IMR-90 (cell line): Measurements from ENCODE around the gene ITGB2. TPM values are rescaled to one million over a fixed set of nuclear protein-coding genes. Genes with fewer than 3 reads are reported as not detected.
A peak's percentile ranks its signal among the peaks of the same experiment; 100 is the strongest.

Experiments used
- ATAC-seq: fragments of 200-7000 bp; cut with Tn5 transposase; 2 replicates; pipeline ENCODE4 v1.9.1; 2020; ENCODE audit warnings: low read depth, mild to moderate bottlenecking, moderate library complexity
- BruUV-seq: library from RNA; stranded (reverse); fragments of 400-500 nt; replicated peaks from 2 replicates; lab custom pipeline; 2021; lab: Mats Ljungman, UMichigan
- CTCF ChIA-PET: fragments of 300-600 bp; formaldehyde crosslinking; extraction: SDS; loops from one replicate; lab custom pipeline; 2021; ENCODE audit warnings: antibody characterized with exemption; lab: Yijun Ruan, JAX
- POLR2A ChIA-PET: fragments of 300-600 bp; sonication (Branson Sonifier 250); formaldehyde crosslinking; loops from one replicate; lab custom pipeline; 2022; ENCODE audit warnings: antibody characterized with exemption; ENCODE audit not compliant: unreplicated experiment; lab: Charles Lee
- DNase-seq: peaks from one replicate; pipeline ENCODE4 v3.0.0; 2013
- H2AFZ ChIP-seq: replicated peaks from 2 replicates; pipeline ENCODE3; 2013; ENCODE audit warnings: low read length, mild to moderate bottlenecking; ENCODE audit not compliant: poor library complexity
- H2AK5ac ChIP-seq: 2 replicates; pipeline ENCODE4 v1.6.1; 2013; ENCODE audit warnings: low read depth, low read length, inconsistent platforms
- H2AK9ac ChIP-seq: replicated peaks from 2 replicates; pipeline ENCODE3; 2013; ENCODE audit warnings: mild to moderate bottlenecking, low read depth, low read length, moderate library complexity; ENCODE audit not compliant: poor library complexity
- H2BK120ac ChIP-seq: 2 replicates; pipeline ENCODE4 v1.6.1; 2013; ENCODE audit warnings: low read depth, low read length, inconsistent platforms
- H2BK15ac ChIP-seq: 3 replicates; pipeline ENCODE4 v1.6.1; 2013; ENCODE audit warnings: low read depth, low read length, inconsistent platforms
- H2BK20ac ChIP-seq: 2 replicates; pipeline ENCODE4 v1.6.1; 2013; ENCODE audit warnings: low read depth, mild to moderate bottlenecking, inconsistent platforms, low read length, moderate library complexity
- H2BK5ac ChIP-seq: 2 replicates; pipeline ENCODE4 v1.6.1; 2013; ENCODE audit warnings: mild to moderate bottlenecking, low read depth, low read length, inconsistent platforms; ENCODE audit not compliant: poor library complexity, severe bottlenecking
- H3K14ac ChIP-seq: replicated peaks from 2 replicates; pipeline ENCODE4 v1.6.1; 2013; ENCODE audit warnings: low read depth, low read length, inconsistent platforms
- H3K18ac ChIP-seq: 2 replicates; pipeline ENCODE4 v1.6.1; 2013; ENCODE audit warnings: low read depth, low read length, control low read depth
- H3K23ac ChIP-seq: 2 replicates; pipeline ENCODE4 v1.6.1; 2013; ENCODE audit warnings: low read depth, low read length, inconsistent platforms
- H3K27ac ChIP-seq: 2 replicates; pipeline ENCODE4 v1.5.1; 2013; ENCODE audit warnings: mild to moderate bottlenecking, control low read depth, low read length; ENCODE audit not compliant: insufficient read depth
- H3K27me3 ChIP-seq: 2 replicates; pipeline ENCODE4 v1.6.1; 2013; ENCODE audit warnings: low read length; ENCODE audit not compliant: control insufficient read depth, insufficient read depth
- H3K36me3 ChIP-seq: 2 replicates; pipeline ENCODE4 v1.6.1; 2013; ENCODE audit warnings: low read length, mixed read lengths; ENCODE audit not compliant: control insufficient read depth, insufficient read depth
- H3K4ac ChIP-seq: 2 replicates; pipeline ENCODE4 v1.6.1; 2013; ENCODE audit warnings: low read depth, low read length, inconsistent platforms
- H3K4me1 ChIP-seq: 2 replicates; pipeline ENCODE4 v1.6.1; 2013; ENCODE audit warnings: low read length, mixed read lengths; ENCODE audit not compliant: control insufficient read depth, insufficient read depth
- H3K4me2 ChIP-seq: 2 replicates; pipeline ENCODE4 v1.6.1; 2013; ENCODE audit warnings: low read depth, mild to moderate bottlenecking, control low read depth, low read length, moderate library complexity
- H3K4me3 ChIP-seq: 2 replicates; pipeline ENCODE4 v1.5.1; 2013; ENCODE audit warnings: low read depth, mild to moderate bottlenecking, control low read depth, low read length, moderate library complexity; ENCODE audit not compliant: insufficient read depth
- H3K56ac ChIP-seq: 2 replicates; pipeline ENCODE4 v1.6.1; 2013; ENCODE audit warnings: low read length, inconsistent platforms; ENCODE audit not compliant: insufficient read depth; ENCODE audit errors: extremely low read depth
- H3K79me1 ChIP-seq, 2 experiments: 2 replicates each; pipeline ENCODE4 v1.6.1; 2013; ENCODE audit warnings: low read length in 2 of 2, inconsistent platforms in 1 of 2, low read depth in 1 of 2
- H3K9ac ChIP-seq: 2 replicates; pipeline ENCODE4 v1.6.1; 2013; ENCODE audit warnings: low read depth, low read length, control low read depth
- H3K9me1 ChIP-seq: 2 replicates; pipeline ENCODE4 v1.6.1; 2013; ENCODE audit warnings: low read length, inconsistent platforms; ENCODE audit not compliant: insufficient read depth
- H3K9me3 ChIP-seq: 2 replicates; pipeline ENCODE4 v1.6.1; 2013; ENCODE audit warnings: low read length; ENCODE audit not compliant: control insufficient read depth, insufficient read depth
- H4K20me1 ChIP-seq: 2 replicates; pipeline ENCODE4 v1.6.1; 2013; ENCODE audit warnings: low read length, inconsistent platforms; ENCODE audit not compliant: insufficient read depth
- H4K5ac ChIP-seq: 2 replicates; pipeline ENCODE4 v1.6.1; 2013; ENCODE audit warnings: mild to moderate bottlenecking, low read depth, low read length, control low read depth
- H4K8ac ChIP-seq, 2 experiments: 2 replicates each; pipeline ENCODE4 v1.6.1; 2013; ENCODE audit warnings: low read depth in 2 of 2, low read length in 2 of 2, control low read depth in 1 of 2, inconsistent platforms in 1 of 2
- H4K91ac ChIP-seq: 2 replicates; pipeline ENCODE4 v1.6.1; 2013; ENCODE audit warnings: low read depth, low read length, inconsistent platforms; ENCODE audit not compliant: insufficient read depth
- MAFK ChIP-seq: IDR thresholded peaks from 2 replicates; pipeline ENCODE4 v1.6.1; 2012; ENCODE audit warnings: low read depth, low read length, improper control_type of control experiment
- MAZ ChIP-seq: IDR thresholded peaks from 2 replicates; pipeline ENCODE4 v1.6.1; 2012; ENCODE audit warnings: low read depth, mild to moderate bottlenecking, low read length, improper control_type of control experiment, moderate library complexity, borderline replicate concordance
- MXI1 ChIP-seq: IDR thresholded peaks from 2 replicates; pipeline ENCODE4 v1.6.1; 2012; ENCODE audit warnings: low read depth, mild to moderate bottlenecking, low read length, moderate library complexity, borderline replicate concordance
- POLR2A ChIP-seq: IDR thresholded peaks from 2 replicates; pipeline ENCODE4 v1.6.1; 2012; ENCODE audit warnings: mild to moderate bottlenecking, low read depth, low read length
- SMC3 ChIP-seq: fragments of 150-350 bp; IDR thresholded peaks from 2 replicates; pipeline ENCODE4 v1.6.1; 2016; ENCODE audit warnings: low read depth, mild to moderate bottlenecking, antibody characterized with exemption, low read length, moderate library complexity
- USF2 ChIP-seq: fragments of 150-350 bp; IDR thresholded peaks from 2 replicates; pipeline ENCODE4 v1.6.1; 2017; ENCODE audit warnings: mild to moderate bottlenecking, antibody characterized with exemption, low read length, low read depth
- WGBS, 2 experiments: methylation state at CpG; one replicate each; pipeline versions ENCODE4 v1.1.5 to v1.1.7; 2013; ENCODE audit warnings: missing lambda C conversion rate in 2 of 2; ENCODE audit not compliant: insufficient read length in 1 of 2; ENCODE audit errors: extremely low coverage in 2 of 2; 5-methylcytosine and 5-hydroxymethylcytosine counted together
- dilution Hi-C: fragments of 300-500 bp; cut with HindIII; formaldehyde crosslinking; loops from one replicate; pipeline ENCODE4 v1.14.3; 2018; ENCODE audit warnings: low sequenced_read_pairs; ENCODE audit not compliant: unreplicated experiment
- in situ Hi-C: fragments of 300-500 bp; cut with MboI; formaldehyde crosslinking; loops from 3 replicates; pipeline ENCODE4 v1.14.3; 2019; ENCODE audit warnings: low sequenced_read_pairs, inconsistent platforms, mixed read lengths
- intact Hi-C: fragments of 100-400 bp; cut with micrococcal nuclease; formaldehyde crosslinking; loops from 2 replicates; pipeline ENCODE4 v1.10.0; 2022
- polyA plus RNA-seq, 3 experiments: library from polyadenylated mRNA; depleted of rRNA; stranded (reverse); fragments of >200 nt; gene quantifications; 2 replicates each; pipeline ENCODE4 v1.2.3, GENCODE V29; 2012; ENCODE audit warnings: low replicate concordance in 1 of 3
- total RNA-seq: library from RNA; depleted of rRNA; stranded (reverse); fragments of >200 nt; gene quantifications from 2 replicates; pipeline ENCODE4 v1.2.3, GENCODE V29; 2012
- TF ChIP-seq, protein P1 (sequence below): fragments of 150-350 bp; IDR thresholded peaks from 2 replicates; pipeline ENCODE4 v1.6.1; 2016; ENCODE audit warnings: low read depth, mild to moderate bottlenecking, low read length, moderate library complexity, borderline replicate concordance

ITGB2 gene
- total and polyA plus RNA-seq, 2 of the 4 experiments (the other 2 are of a cell fraction), result 0.14 TPM; not detected in 1

DNA sequence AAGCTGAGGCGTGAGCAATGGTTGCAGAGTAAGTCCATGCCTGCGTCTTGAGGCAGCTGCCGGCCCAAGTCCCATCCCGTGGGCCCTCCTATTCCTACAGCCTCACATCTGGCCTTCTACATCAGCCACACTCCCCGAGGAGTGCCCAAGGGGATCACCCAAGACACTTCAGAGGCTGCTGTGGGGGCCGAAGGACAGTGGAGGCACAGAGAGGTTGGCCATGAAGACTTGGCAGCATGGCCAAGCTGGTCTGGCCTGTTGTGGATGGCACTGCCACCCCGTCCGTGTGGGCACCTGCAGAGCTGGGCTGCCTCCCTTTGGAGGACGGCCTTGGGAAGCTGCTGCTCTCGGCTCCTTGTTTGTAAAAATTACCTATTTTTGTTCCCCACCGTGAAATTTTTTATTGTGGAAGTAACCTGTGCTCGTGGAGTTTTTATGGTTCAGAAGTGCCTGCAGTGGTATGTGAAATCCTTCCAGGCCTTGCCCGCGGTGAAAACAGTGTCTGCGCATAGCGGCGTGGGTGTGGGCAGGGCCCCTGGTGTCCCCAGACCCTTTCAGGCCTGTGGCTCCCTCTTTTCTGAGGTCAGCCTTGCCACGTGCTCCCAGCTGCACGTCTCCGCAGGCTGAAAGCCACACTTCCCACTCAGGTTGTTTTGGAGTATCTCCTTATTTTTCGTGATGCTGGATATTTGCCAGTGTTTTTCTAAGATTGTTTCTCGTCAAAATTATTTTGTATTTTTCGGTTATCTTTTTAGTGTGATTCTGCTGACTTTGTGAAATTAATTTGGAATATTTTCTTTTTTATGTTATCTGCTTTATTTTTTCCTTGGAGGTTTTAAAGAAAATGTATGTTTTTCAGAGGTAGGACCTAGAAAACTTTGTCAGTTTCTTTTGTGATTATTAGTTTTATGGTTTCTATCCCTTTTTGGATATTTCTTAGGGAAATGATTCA lies 39.7 kb upstream of the ITGB2 start:
- TF ChIP-seq MXI1 (no peak), SMC3 (no peak), USF2 (no peak), MAFK (peak; percentile 72), MAZ (no peak), POLR2A (no peak)
- TF ChIP-seq, protein P1, sequence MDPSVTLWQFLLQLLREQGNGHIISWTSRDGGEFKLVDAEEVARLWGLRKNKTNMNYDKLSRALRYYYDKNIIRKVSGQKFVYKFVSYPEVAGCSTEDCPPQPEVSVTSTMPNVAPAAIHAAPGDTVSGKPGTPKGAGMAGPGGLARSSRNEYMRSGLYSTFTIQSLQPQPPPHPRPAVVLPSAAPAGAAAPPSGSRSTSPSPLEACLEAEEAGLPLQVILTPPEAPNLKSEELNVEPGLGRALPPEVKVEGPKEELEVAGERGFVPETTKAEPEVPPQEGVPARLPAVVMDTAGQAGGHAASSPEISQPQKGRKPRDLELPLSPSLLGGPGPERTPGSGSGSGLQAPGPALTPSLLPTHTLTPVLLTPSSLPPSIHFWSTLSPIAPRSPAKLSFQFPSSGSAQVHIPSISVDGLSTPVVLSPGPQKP, result no peak
- H3K56ac ChIP-seq, result no peak overlapping the region
- DNase-seq (no peak), ATAC-seq (no peak)
- no peak overlapping the region for H3K14ac ChIP-seq
- H3K23ac ChIP-seq, result no peak overlapping the region
- intact Hi-C loops, result loop anchor here (5.0 kb wide), 1 partner anchor 177 kb away; no protein-coding TSS in a partner anchor
- H3K27me3 ChIP-seq, result no peaks in the 10 kb centered on the region
- H3K18ac ChIP-seq, result no peak overlapping the region; the same call in 1 of the 2 replicates
- 98% methylated on average over 11 of the region's 23 CpGs; no CpG with 5 or more reads in 1 of the 2 experiments for WGBS, 2 experiments
- peaks cover 1% of the 10 kb centered on the region; the same call in 1 of the 2 replicates for H3K9me3 ChIP-seq
- no peak overlapping the region for H2AFZ ChIP-seq
- H3K9me1 ChIP-seq, result peaks cover 8% of the 10 kb centered on the region; the same call in 1 of the 2 replicates
- H3K79me1 ChIP-seq, result peaks cover 38 to 68% of the 10 kb centered on the region in 2 experiments
- H2AK9ac ChIP-seq, result peak overlapping the region; percentile 26
- POLR2A ChIA-PET, result no interaction called here
- H3K27ac ChIP-seq, result no peak overlapping the region
- BruUV-seq, result no TSS peak
- 0 out of 2 replicates have a peak overlapping the region, but pooled peaks have one; percentile 87 for H2BK20ac ChIP-seq
- CTCF ChIA-PET, result no interaction called here
- dilution Hi-C loops, result no loop called here
- H4K8ac ChIP-seq, result peak overlapping the region in 1 of 2 experiments; percentile 80; a peak in 1 of 4 replicates
- H2BK5ac ChIP-seq, result peak overlapping the region; percentile 29
- H4K91ac ChIP-seq, result peak overlapping the region; percentile 40; the same call in 1 of the 2 replicates
- in situ Hi-C loops, result no loop called here
- peaks cover 7% of the 10 kb centered on the region for H4K20me1 ChIP-seq
- peaks cover 25% of the 10 kb centered on the region for H3K36me3 ChIP-seq
- H3K4me2 ChIP-seq, result no peak overlapping the region
- H4K5ac ChIP-seq, result no peak overlapping the region
- H2AK5ac ChIP-seq, result peak overlapping the region; percentile 78
- H3K4ac ChIP-seq, result peak overlapping the region; percentile 67; the same call in 1 of the 2 replicates
- H2BK15ac ChIP-seq, result peak overlapping the region; percentile 98; the same call in 1 of the 3 replicates
- no peak overlapping the region for H3K4me3 ChIP-seq
- peak overlapping the region; percentile 72 for H2BK120ac ChIP-seq
- peaks cover 22% of the 10 kb centered on the region for H3K4me1 ChIP-seq
- no peak overlapping the region for H3K9ac ChIP-seq
